ENCODE results near the gene ESRRB.

Gene ESRRB

GRCh38 chr14:76550534-76550933, 174.6 kb downstream of the ESRRB start:
- no peaks in the 10 kb centered on the region for H3K4me1 ChIP-seq (ENCODE audit: insufficient read depth, low read length, severe bottlenecking)
- no peaks in the 10 kb centered on the region for H3K36me3 ChIP-seq (ENCODE audit: insufficient read depth, low read length)
- H3K79me2 ChIP-seq (ENCODE audit: insufficient read depth, low read length), result no peaks in the 10 kb centered on the region
- no peak overlapping the region for H3K9ac ChIP-seq (ENCODE audit: low read length)
- TF ChIP-seq EZH2 (IDR thresholded peaks at IDR 0.05; ENCODE audit: borderline replicate concordance, low read length) (no peak), CTCF (IDR thresholded peaks at IDR 0.05; ENCODE audit: low read length) (no peak)
- H3K27me3 ChIP-seq (ENCODE audit: insufficient read depth, low read length), result no peaks in the 10 kb centered on the region
- H2AFZ ChIP-seq (ENCODE audit: low read length), result no peak overlapping the region
- no peaks in the 10 kb centered on the region for H3K9me3 ChIP-seq (ENCODE audit: low read length)
- no peaks in the 10 kb centered on the region for H4K20me1 ChIP-seq (ENCODE audit: insufficient read depth, low read length)
- H3K27ac ChIP-seq (ENCODE audit: low read depth, low read length, poor library complexity, severe bottlenecking), result no peak overlapping the region
- H3K9me2 ChIP-seq (ENCODE audit: low read depth, low read length), result no peaks in the 10 kb centered on the region
- no peak overlapping the region for H3K4me2 ChIP-seq (ENCODE audit: low read length)
- H3K4me3 ChIP-seq (ENCODE audit: low read depth, low read length, poor library complexity, severe bottlenecking), result no peak overlapping the region
- H3F3A ChIP-seq (ENCODE audit: insufficient read depth, low read length), result no peaks in the 10 kb centered on the region

GRCh38 chr14:76551116-76551515, 175.2 kb downstream of the ESRRB start:
- H2AFZ ChIP-seq (ENCODE audit: low read length), result no peak overlapping the region
- H3K9ac ChIP-seq (ENCODE audit: low read length), result no peak overlapping the region
- no peaks in the 10 kb centered on the region for H3F3A ChIP-seq (ENCODE audit: insufficient read depth, low read length)
- no peaks in the 10 kb centered on the region for H3K9me3 ChIP-seq (ENCODE audit: low read length)
- H4K20me1 ChIP-seq (ENCODE audit: insufficient read depth, low read length), result no peaks in the 10 kb centered on the region
- no peaks in the 10 kb centered on the region for H3K4me1 ChIP-seq (ENCODE audit: insufficient read depth, low read length, severe bottlenecking)
- no peak overlapping the region for H3K4me2 ChIP-seq (ENCODE audit: low read length)
- no peak for TF ChIP-seq CTCF (IDR thresholded peaks at IDR 0.05; ENCODE audit: low read length)
- TF ChIP-seq EZH2 (IDR thresholded peaks at IDR 0.05; ENCODE audit: borderline replicate concordance, low read length), result no peak
- H3K27me3 ChIP-seq (ENCODE audit: insufficient read depth, low read length), result no peaks in the 10 kb centered on the region
- no peaks in the 10 kb centered on the region for H3K36me3 ChIP-seq (ENCODE audit: insufficient read depth, low read length)
- no peaks in the 10 kb centered on the region for H3K79me2 ChIP-seq (ENCODE audit: insufficient read depth, low read length)
- no peak overlapping the region for H3K4me3 ChIP-seq (ENCODE audit: low read depth, low read length, poor library complexity, severe bottlenecking)
- no peaks in the 10 kb centered on the region for H3K9me2 ChIP-seq (ENCODE audit: low read depth, low read length)
- H3K27ac ChIP-seq (ENCODE audit: low read depth, low read length, poor library complexity, severe bottlenecking), result no peak overlapping the region

Measured in OCI-LY1 (cell line).